CD4-positive, alpha-beta T cell treated with Interleukin-1 beta for 1 hour (primary cell): ENCODE results near the gene ZNF446.
"Not testable (repeated sequence)": the region's sequence is repeated elsewhere in the genome, so short reads cannot be mapped to it uniquely, and the experiment has no call there.

Experiments
- DNase-seq, 2 donors: peaks; one replicate each; pipeline ENCODE4 v3.0.0-alpha.2; 2020 to 2022

Gene ZNF446

GRCh38 chr19:58507602-58508223 is 31.6 kb downstream of the ZNF446 start:
- not testable (repeated sequence) for DNase-seq

- DNase-seq: no peak
Observed at GRCh38 chr19:58509731-58510083, 33.6 kb downstream of the ZNF446 start.

GRCh38 chr19:58510084-58510862 is 34.1 kb downstream of the ZNF446 start:
- DNase-seq: no peak

- DNase-seq: no peak
Observed at GRCh38 chr19:58511353-58512208, 35.4 kb downstream of the ZNF446 start, which contains the start of gene SLC27A5. Gene SLC27A5, minus strand, starts transcription at chr19:58511992. Its CDS starts 37 bp downstream, at chr19:58511955.

- no peak for DNase-seq
Observed at GRCh38 chr19:58513213-58513693, 37.1 kb downstream of the ZNF446 start.

- DNase-seq: peak; percentile 93 to 94
Observed at GRCh38 chr19:58513694-58514563, 37.8 kb downstream of the ZNF446 start.

GRCh38 chr19:58514564-58515022 is 38.4 kb downstream of the ZNF446 start:
- DNase-seq: no peak

- DNase-seq: no peak
Observed at GRCh38 chr19:58515259-58515658, 39.1 kb downstream of the ZNF446 start.

GRCh38 chr19:58516246-58516836 is 40.2 kb downstream of the ZNF446 start:
- DNase-seq: no peak

GRCh38 chr19:58516964-58517833 is 41.0 kb downstream of the ZNF446 start:
- no peak for DNase-seq

- peak in 1 of 2 donors; percentile 11 for DNase-seq
Observed at GRCh38 chr19:58518256-58519086, 42.3 kb downstream of the ZNF446 start.

GRCh38 chr19:58519087-58519354 is 42.9 kb downstream of the ZNF446 start:
- DNase-seq: peak; percentile 48 to 56

- DNase-seq: peak; percentile 93 to 94
Observed at GRCh38 chr19:58519355-58520256, 43.5 kb downstream of the ZNF446 start, which contains the start of gene ZBTB45. Gene ZBTB45, minus strand, starts transcription at chr19:58519810. Its CDS starts 2,137 bp downstream, at chr19:58517673.

- DNase-seq: no peak
Observed at GRCh38 chr19:58520257-58520599, 44.1 kb downstream of the ZNF446 start.

- no peak for DNase-seq
Observed at GRCh38 chr19:58521651-58522050, 45.5 kb downstream of the ZNF446 start.

- no peak for DNase-seq
Observed at GRCh38 chr19:58522709-58523108, 46.6 kb downstream of the ZNF446 start.

GRCh38 chr19:58529405-58529804 is 53.3 kb downstream of the ZNF446 start:
- no peak for DNase-seq
